Adrenal gland (tissue), 12 donors: ENCODE data around the gene KRTAP12-1. TPM values are rescaled to one million over a fixed set of nuclear protein-coding genes. Genes with fewer than 3 reads are reported as not detected.

Experiments
- DNase-seq, 7 donors: peaks; one replicate each; pipeline ENCODE4 v3.0.0-alpha.2; 2019 to 2020
- H3K27ac ChIP-seq, 5 donors: fragments of 200-600 bp; sonication (generic) in 4 of 5; 1 replicate in 3 of 5; 2 replicates in 2 of 5; pipeline versions ENCODE4 v1.5.1 to v1.8.0; 2016 to 2020; ENCODE audit warnings: mild to moderate bottlenecking in 1 of 5
- H3K27me3 ChIP-seq: fragments of 200-600 bp; 2 replicates; pipeline ENCODE4 v1.8.0; 2021
- H3K36me3 ChIP-seq, 2 donors: fragments of 200-600 bp; replicated peaks in 1 of 2; 1 replicate in 1 of 2; 2 replicates in 1 of 2; pipeline versions ENCODE4 v1.5.1 to v1.8.0; 2018 to 2022
- H3K4me1 ChIP-seq, 2 donors: fragments of 200-600 bp; replicated peaks in 1 of 2; 1 replicate in 1 of 2; 2 replicates in 1 of 2; pipeline versions ENCODE4 v1.5.1 to v1.8.0; 2018 to 2021
- H3K4me3 ChIP-seq, 4 donors: fragments of 200-600 bp; sonication (generic) in 3 of 4; one replicate each; pipeline ENCODE4 v1.5.1; 2016 to 2018
- H3K9me3 ChIP-seq, 3 donors: fragments of 200-600 bp; sonication (generic) in 1 of 3; replicated peaks in 1 of 3; 1 replicate in 2 of 3; 2 replicates in 1 of 3; pipeline versions ENCODE4 v1.5.1 to v1.8.0; 2016 to 2021
- POLR2A ChIP-seq, 2 donors: fragments of 450-650 bp; IDR thresholded peaks; one replicate each; pipeline ENCODE4 v1.6.1; 2017; ENCODE audit warnings: antibody characterized with exemption in 2 of 2, mild to moderate bottlenecking in 2 of 2, moderate library complexity in 1 of 2
- WGBS, 4 donors: extraction: QIAGEN DNeasy Blood & Tissue Kit in 2 of 4; methylation state at CpG; one replicate each; pipeline versions ENCODE4 v1.1.5 to v1.1.7; 2013 to 2017; 5-methylcytosine and 5-hydroxymethylcytosine counted together
- intact Hi-C, 2 donors: fragments of 100-400 bp; cut with DNase I; formaldehyde crosslinking; loops; one replicate each; pipeline versions ENCODE4 v1.14.1 to v1.15.0; 2022 to 2023
- polyA plus RNA-seq, 3 donors: library from polyadenylated mRNA; stranded (reverse); fragments of 200-250 nt in 2 of 3; fragments of 350-450 nt in 1 of 3; fragmentation: Illumina TruSeq in 1 of 3; extraction: RNeasy Lipid Tissue Mini Kit (QIAGEN cat#74804) in 1 of 3; gene quantifications; one replicate each; pipeline ENCODE4 v1.2.3, GENCODE V29; 2013 to 2014
- total RNA-seq, 9 donors: library from RNA; depleted of rRNA in 4 of 9; stranded (reverse); fragments of >200 nt in 4 of 9; fragments of 120-200 nt in 1 of 9; fragmentation: NEBNext Ultra II Directional in 1 of 9; extraction: Animal tissue kit (Norgen Biotek cat#: 25700) in 1 of 9; gene quantifications; one replicate each; pipeline versions ENCODE4 v1.1.0 to v1.2.4, GENCODE V29; 2013 to 2023
- TF ChIP-seq, protein P1 (sequence below), 6 experiments: fragments of 450-650 bp in 4 of 6; fragments of 200-600 bp in 2 of 6; sonication (generic) in 1 of 6; IDR thresholded peaks; 1 replicate in 5 of 6; 2 replicates in 1 of 6; pipeline versions ENCODE4 v1.5.1 to v1.8.0; 2016 to 2021; ENCODE audit warnings: antibody characterized with exemption in 6 of 6, mild to moderate bottlenecking in 2 of 6, moderate library complexity in 1 of 6
- donor health status: healthy with polysubstance abuse.
- donor health status: Bipolar disorder and iron deficiency.
- donor health status: DM: yes; HTN: yes; CAD: no.
- donor health status: DM: no; HTN: no; CAD: no.
- donor health status: DM: no; HTN: no; CAD: no.
- donor health status: DM: yes; HTN: yes; CAD: no.

The KRTAP12-1 gene
- total and polyA plus RNA-seq, 12 donors, result not detected

GRCh38 chr21:44701541-44701940 is 19.6 kb upstream of the KRTAP12-1 start:
- DNase-seq, result peak in 1 of 7 donors; percentile 24
- no peak overlapping the region for H3K27ac ChIP-seq
- no peaks in the 10 kb centered on the region for H3K4me1 ChIP-seq
- 31 to 39% (median 35%) methylated on average over 12 of the region's 12 CpGs for WGBS, 4 donors
- peaks cover 60% of the 10 kb centered on the region for H3K27me3 ChIP-seq
- H3K36me3 ChIP-seq, result no peaks in the 10 kb centered on the region
- no peak overlapping the region for H3K4me3 ChIP-seq
- no peak for TF ChIP-seq POLR2A (IDR thresholded peaks at IDR 0.05)
- TF ChIP-seq, protein P1, sequence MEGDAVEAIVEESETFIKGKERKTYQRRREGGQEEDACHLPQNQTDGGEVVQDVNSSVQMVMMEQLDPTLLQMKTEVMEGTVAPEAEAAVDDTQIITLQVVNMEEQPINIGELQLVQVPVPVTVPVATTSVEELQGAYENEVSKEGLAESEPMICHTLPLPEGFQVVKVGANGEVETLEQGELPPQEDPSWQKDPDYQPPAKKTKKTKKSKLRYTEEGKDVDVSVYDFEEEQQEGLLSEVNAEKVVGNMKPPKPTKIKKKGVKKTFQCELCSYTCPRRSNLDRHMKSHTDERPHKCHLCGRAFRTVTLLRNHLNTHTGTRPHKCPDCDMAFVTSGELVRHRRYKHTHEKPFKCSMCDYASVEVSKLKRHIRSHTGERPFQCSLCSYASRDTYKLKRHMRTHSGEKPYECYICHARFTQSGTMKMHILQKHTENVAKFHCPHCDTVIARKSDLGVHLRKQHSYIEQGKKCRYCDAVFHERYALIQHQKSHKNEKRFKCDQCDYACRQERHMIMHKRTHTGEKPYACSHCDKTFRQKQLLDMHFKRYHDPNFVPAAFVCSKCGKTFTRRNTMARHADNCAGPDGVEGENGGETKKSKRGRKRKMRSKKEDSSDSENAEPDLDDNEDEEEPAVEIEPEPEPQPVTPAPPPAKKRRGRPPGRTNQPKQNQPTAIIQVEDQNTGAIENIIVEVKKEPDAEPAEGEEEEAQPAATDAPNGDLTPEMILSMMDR (IDR thresholded peaks at IDR 0.05), result no peak
- intact Hi-C loops, result no loop called here
- no peaks in the 10 kb centered on the region for H3K9me3 ChIP-seq

DNA sequence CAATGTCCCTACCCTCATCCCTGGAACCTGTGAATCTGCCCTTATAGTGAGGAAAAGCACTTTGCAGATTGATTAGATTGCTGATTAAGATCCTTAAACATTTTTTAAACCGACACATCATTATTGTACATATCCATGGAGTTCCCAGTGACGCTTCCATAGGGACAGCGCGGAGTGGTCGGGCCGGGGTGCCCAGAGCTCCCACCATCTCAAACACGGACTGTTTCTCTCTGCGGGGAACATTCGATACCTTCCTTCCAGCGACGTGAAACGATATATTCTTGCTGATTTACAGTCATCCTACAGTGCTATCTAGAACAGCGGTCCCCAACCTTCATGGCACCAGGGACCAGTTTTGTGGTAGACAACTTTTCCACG is 19.0 kb upstream of the KRTAP12-1 start:
- Histone ChIP-seq H3K36me3 (no peaks in the 10 kb centered on the region), H3K4me3 (no peak overlapping the region), H3K4me1 (no peaks in the 10 kb centered on the region), H3K9me3 (no peaks in the 10 kb centered on the region), H3K27ac (no peak overlapping the region), H3K27me3 (peaks cover 60% of the 10 kb centered on the region)
- intact Hi-C loops, result no loop called here
- TF ChIP-seq POLR2A (IDR thresholded peaks at IDR 0.05), result no peak
- TF ChIP-seq, protein P1 (IDR thresholded peaks at IDR 0.05), result no peak
- DNase-seq, result peak in 1 of 7 donors; percentile 13
- WGBS, 4 donors, result 69 to 81% (median 75%) methylated on average over 14 of the region's 14 CpGs

DNA sequence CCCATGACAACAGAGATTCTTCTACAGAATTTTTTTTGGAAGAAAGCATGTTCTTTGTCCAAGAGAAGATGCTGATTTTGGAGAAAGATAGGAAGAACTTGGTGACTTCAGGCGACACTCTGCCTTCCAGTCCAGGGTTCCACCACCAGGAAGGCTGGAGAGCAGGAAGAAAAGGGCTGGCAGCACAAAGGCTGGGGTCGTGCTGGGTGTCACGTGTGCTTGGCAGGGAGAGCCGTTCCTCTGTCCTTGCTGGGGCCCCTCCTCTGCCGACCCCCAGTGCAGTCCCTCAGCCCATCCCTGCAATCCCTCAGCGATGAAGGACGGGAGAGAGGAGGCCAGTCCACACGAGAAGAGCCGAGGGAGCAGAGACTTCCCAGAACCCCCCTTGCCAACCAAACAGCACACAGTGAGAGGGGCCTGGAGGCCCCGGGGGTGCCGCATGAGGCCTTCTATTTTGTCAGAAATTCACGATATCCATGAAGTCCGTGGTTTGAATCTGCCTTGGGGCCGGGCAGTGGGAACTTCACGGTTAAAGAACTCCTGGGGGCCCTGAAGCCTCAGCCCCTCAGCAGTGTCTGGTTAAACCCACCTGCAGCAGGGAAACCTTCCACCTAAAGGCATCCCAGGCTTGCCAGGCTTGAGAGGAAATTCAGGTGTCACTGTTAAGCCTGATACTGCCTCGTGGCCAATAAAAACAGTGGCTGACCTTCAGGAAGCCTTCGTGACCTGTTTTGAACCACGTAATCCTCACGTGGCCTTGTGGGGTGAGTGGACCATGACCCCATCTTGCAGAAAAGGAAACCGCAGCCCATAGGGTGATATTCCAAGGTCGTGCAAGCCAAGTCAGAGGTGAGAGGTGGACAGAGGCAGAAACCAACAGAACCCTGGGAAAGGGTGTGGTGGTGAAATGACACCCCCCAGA is 18.4 kb upstream of the KRTAP12-1 start:
- no peak overlapping the region for H3K27ac ChIP-seq
- DNase-seq, result peak in 1 of 7 donors; percentile 11
- H3K9me3 ChIP-seq, result no peaks in the 10 kb centered on the region

GRCh38 chr21:44699502-44700001 is 17.6 kb upstream of the KRTAP12-1 start:
- no peaks in the 10 kb centered on the region for H3K9me3 ChIP-seq
- WGBS, 4 donors, result 34 to 55% (median 51%) methylated on average over 16 to 17 of the region's 17 CpGs
- peaks cover 54% of the 10 kb centered on the region for H3K27me3 ChIP-seq
- TF ChIP-seq, protein P1 (IDR thresholded peaks at IDR 0.05), result no peak
- no peak for TF ChIP-seq POLR2A (IDR thresholded peaks at IDR 0.05)
- H3K4me3 ChIP-seq, result no peak overlapping the region
- DNase-seq, result peak in 1 of 7 donors; percentile 28
- H3K27ac ChIP-seq, result no peak overlapping the region
- no peaks in the 10 kb centered on the region for H3K36me3 ChIP-seq
- H3K4me1 ChIP-seq, result no peaks in the 10 kb centered on the region
- intact Hi-C loops, result no loop called here

More for the DNA sequence above, 18.4 kb upstream of the KRTAP12-1 start:
- Histone ChIP-seq H3K36me3 (no peaks in the 10 kb centered on the region), H3K27me3 (peaks cover 57% of the 10 kb centered on the region), H3K4me1 (no peaks in the 10 kb centered on the region), H3K4me3 (no peak overlapping the region)
- no peak for TF ChIP-seq POLR2A (IDR thresholded peaks at IDR 0.05)
- TF ChIP-seq, protein P1 (IDR thresholded peaks at IDR 0.05), result no peak
- intact Hi-C loops, result no loop called here
- 31 to 49% (median 41%) methylated on average over 13 to 21 of the region's 21 CpGs for WGBS, 4 donors
